SK-N-SH (cell line): ENCODE data around the gene WDR75. TPM values are rescaled to one million over a fixed set of nuclear protein-coding genes. Genes with fewer than 3 reads are reported as not detected.

Experiments used
- CTCF ChIA-PET: fragments of 300-600, 350-600 bp; formaldehyde crosslinking; extraction: SDS; loops from one replicate; lab custom pipeline; 2021; lab: Yijun Ruan, JAX
- POLR2A ChIA-PET: fragments of 350-600 bp; sonication (Branson Sonifier 250); formaldehyde crosslinking; extraction: SDS; loops from one replicate; lab custom pipeline; 2020; ENCODE audit warnings: antibody characterized with exemption, inconsistent platforms; lab: Yijun Ruan, JAX
- DNase-seq: peaks from one replicate; pipeline ENCODE4 v3.0.0; 2012
- H2AFZ ChIP-seq: fragments of 200-600 bp; sonication (generic); 2 replicates; pipeline ENCODE4 v1.8.1; 2016; ENCODE audit warnings: antibody characterized with exemption, mild to moderate bottlenecking, low read depth
- H3F3A ChIP-seq: fragments of 200-600 bp; sonication (generic); replicated peaks from 2 replicates; pipeline ENCODE3; 2016; ENCODE audit warnings: antibody characterized with exemption, mild to moderate bottlenecking; ENCODE audit not compliant: insufficient read depth
- H3K27ac ChIP-seq, 2 experiments: fragments of 200-500 bp in 1 of 2; fragments of 200-600 bp in 1 of 2; sonication (Bioruptor generic) in 1 of 2; sonication (generic), shearing (Covaris generic) in 1 of 2; 2 replicates each; pipeline versions ENCODE4 v1.5.1 to v1.6.1; 2014 to 2016; ENCODE audit warnings: low read depth in 2 of 2, inconsistent platforms in 1 of 2, low read length in 1 of 2, mild to moderate bottlenecking in 1 of 2, mixed read lengths in 1 of 2
- H3K27me3 ChIP-seq: fragments of 200-600 bp; sonication (generic), shearing (Covaris generic); 2 replicates; pipeline ENCODE4 v1.6.1; 2016; ENCODE audit warnings: mixed run types; ENCODE audit not compliant: insufficient read depth
- H3K36me3 ChIP-seq, 2 experiments: fragments of 200-500 bp in 1 of 2; fragments of 200-600 bp in 1 of 2; sonication (Bioruptor generic) in 1 of 2; sonication (generic) in 1 of 2; replicated peaks in 1 of 2; 2 replicates each; pipeline versions ENCODE3 to v1.5.1; 2014 to 2016; ENCODE audit warnings: low read length in 1 of 2, mild to moderate bottlenecking in 1 of 2; ENCODE audit not compliant: insufficient read depth in 2 of 2, control insufficient read depth in 1 of 2
- H3K4me1 ChIP-seq, 2 experiments: fragments of 200-500 bp in 1 of 2; fragments of 200-600 bp in 1 of 2; sonication (Bioruptor generic) in 1 of 2; sonication (generic), shearing (Covaris generic) in 1 of 2; 2 replicates each; pipeline versions ENCODE4 v1.5.1 to v1.6.1; 2014 to 2016; ENCODE audit warnings: low read depth in 1 of 2, low read length in 1 of 2, mixed run types in 1 of 2; ENCODE audit not compliant: insufficient read depth in 2 of 2, control insufficient read depth in 1 of 2
- H3K4me2 ChIP-seq: fragments of 200-600 bp; sonication (generic), shearing (Covaris generic); 2 replicates; pipeline ENCODE4 v1.6.1; 2017; ENCODE audit warnings: mixed run types
- H3K4me3 ChIP-seq, 2 experiments: fragments of 200-500 bp in 1 of 2; fragments of 200-600 bp in 1 of 2; sonication (Bioruptor generic) in 1 of 2; sonication (generic), shearing (Covaris generic) in 1 of 2; 2 replicates each; pipeline versions ENCODE4 v1.5.1 to v1.8.1; 2014 to 2016; ENCODE audit warnings: low read depth in 2 of 2, inconsistent platforms in 1 of 2, low read length in 1 of 2, mild to moderate bottlenecking in 1 of 2, mixed read lengths in 1 of 2, moderate library complexity in 1 of 2
- H3K79me2 ChIP-seq: fragments of 200-600 bp; sonication (generic); 2 replicates; pipeline ENCODE4 v1.8.1; 2017; ENCODE audit warnings: mild to moderate bottlenecking; ENCODE audit not compliant: insufficient read depth
- H3K9ac ChIP-seq: fragments of 200-600 bp; sonication (generic); 2 replicates; pipeline ENCODE4 v1.6.1; 2017; ENCODE audit warnings: mixed run types
- H3K9me2 ChIP-seq: fragments of 200-600 bp; sonication (generic); 2 replicates; pipeline ENCODE4 v1.6.1; 2017; ENCODE audit warnings: mixed run types
- H3K9me3 ChIP-seq: fragments of 200-600 bp; sonication (generic); 2 replicates; pipeline ENCODE4 v1.6.1; 2017; ENCODE audit warnings: mixed run types, mild to moderate bottlenecking, moderate library complexity
- H4K20me1 ChIP-seq: fragments of 200-600 bp; sonication (generic); 2 replicates; pipeline ENCODE4 v1.6.1; 2017; ENCODE audit warnings: mild to moderate bottlenecking, mixed run types; ENCODE audit not compliant: insufficient read depth
- CHD2 ChIP-seq: fragments of 150-350 bp; IDR thresholded peaks from 2 replicates; pipeline ENCODE4 v1.6.1; 2018; ENCODE audit warnings: low read length; ENCODE audit not compliant: partially characterized antibody
- EP300 ChIP-seq, 2 experiments: IDR thresholded peaks; 2 replicates each; pipeline versions ENCODE4 v1.4.0 to v1.6.1; 2012; ENCODE audit warnings: borderline replicate concordance in 1 of 2, low read depth in 1 of 2, low read length in 1 of 2
- FOXJ3 ChIP-seq: sonication (generic); formaldehyde crosslinking; IDR thresholded peaks from 2 replicates; pipeline ENCODE4 v1.5.1; 2020; ENCODE audit warnings: mild to moderate bottlenecking, missing genetic modification reagents
- MEF2A ChIP-seq: IDR thresholded peaks from 2 replicates; pipeline ENCODE4 v1.4.0; 2012; ENCODE audit warnings: low read depth, borderline replicate concordance
- MXI1 ChIP-seq: IDR thresholded peaks from 2 replicates; pipeline ENCODE4 v1.6.1; 2012; ENCODE audit warnings: mild to moderate bottlenecking, low read depth, low read length, improper control_type of control experiment
- NFIC ChIP-seq: IDR thresholded peaks from 2 replicates; pipeline ENCODE4 v1.4.0; 2012; ENCODE audit warnings: borderline replicate concordance
- REST ChIP-seq: IDR thresholded peaks from 2 replicates; pipeline ENCODE4 v1.6.1; 2012; ENCODE audit warnings: mild to moderate bottlenecking, low read depth, low read length, moderate library complexity
- RXRA ChIP-seq: IDR thresholded peaks from 2 replicates; pipeline ENCODE4 v1.4.0; 2012; ENCODE audit warnings: low read depth, mild to moderate bottlenecking, borderline replicate concordance
- SMC3 ChIP-seq: IDR thresholded peaks from 2 replicates; pipeline ENCODE4 v1.6.1; 2012; ENCODE audit warnings: low read depth, low read length, improper control_type of control experiment
- TEAD4 ChIP-seq: IDR thresholded peaks from 2 replicates; pipeline ENCODE4 v1.4.0; 2012; ENCODE audit warnings: mild to moderate bottlenecking, borderline replicate concordance; ENCODE audit not compliant: insufficient read depth
- WGBS: methylation state at CpG from one replicate; pipeline ENCODE4 v1.1.6; 2017; ENCODE audit warnings: low lambda C conversion rate; 5-methylcytosine and 5-hydroxymethylcytosine counted together
- polyA plus RNA-seq, 3 experiments: library from polyadenylated mRNA; depleted of rRNA; stranded (reverse); fragments of >200 nt; gene quantifications; 2 replicates each; pipeline ENCODE4 v1.2.3, GENCODE V29; 2012
- TF ChIP-seq, protein P1 (sequence below): fragments of 200-600 bp; sonication (generic); IDR thresholded peaks from 2 replicates; pipeline ENCODE4 v1.6.1; 2017; ENCODE audit warnings: antibody characterized with exemption, mild to moderate bottlenecking, moderate library complexity

Gene WDR75
- polyA plus RNA-seq, 1 of the 3 experiments (the other 2 are of a cell fraction): 25.6 TPM

DNA sequence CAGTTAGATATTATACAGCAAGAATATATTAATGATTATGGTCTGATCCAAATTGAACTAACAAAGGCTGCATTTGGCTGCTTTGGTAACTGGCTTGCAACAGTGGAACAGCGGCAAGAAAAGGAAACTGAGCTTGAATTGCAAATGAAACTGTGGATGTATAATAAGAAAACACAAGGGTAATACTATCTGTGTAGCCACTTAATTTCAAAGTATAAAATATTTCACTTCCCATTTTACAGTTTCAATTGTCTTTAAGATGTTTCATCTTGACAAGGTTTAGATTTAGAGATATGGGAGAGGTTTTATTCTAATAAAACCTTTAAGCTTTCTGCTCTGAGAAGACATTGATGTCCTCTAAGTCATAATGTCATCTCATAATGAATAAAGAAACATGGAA lies 23.8 kb downstream of the WDR75 start:
- CTCF ChIA-PET: interaction anchor here (2.8 kb wide), 1 partner anchor 8 kb away, joined by 6 read pairs; no protein-coding TSS in a partner anchor
- POLR2A ChIA-PET: no interaction called here
- 94% methylated on average over 1 of the region's 1 CpG for WGBS

More for the DNA sequence above, 23.8 kb downstream of the WDR75 start:
- Histone ChIP-seq H2AFZ (no peak overlapping the region), H3K9me3 (no peaks in the 10 kb centered on the region), H3K4me1 (no peaks in the 10 kb centered on the region), H3K4me2 (no peak overlapping the region), H3K4me3 (no peak overlapping the region), H3K9me2 (no peaks in the 10 kb centered on the region), H3K27ac (no peak overlapping the region; a peak in 1 of 4 replicates), H3F3A (no peaks in the 10 kb centered on the region), H3K79me2 (no peaks in the 10 kb centered on the region), H4K20me1 (no peaks in the 10 kb centered on the region), H3K36me3 (peaks cover 98% of the 10 kb centered on the region in 2 experiments), H3K27me3 (no peaks in the 10 kb centered on the region), H3K9ac (no peak overlapping the region)
- no peak for TF ChIP-seq REST
- no peak for TF ChIP-seq TEAD4
- no peak for TF ChIP-seq FOXJ3 (CRISPR knock-in tag)
- TF ChIP-seq SMC3: no peak
- TF ChIP-seq CHD2: no peak
- no peak for TF ChIP-seq NFIC
- TF ChIP-seq, protein P1, sequence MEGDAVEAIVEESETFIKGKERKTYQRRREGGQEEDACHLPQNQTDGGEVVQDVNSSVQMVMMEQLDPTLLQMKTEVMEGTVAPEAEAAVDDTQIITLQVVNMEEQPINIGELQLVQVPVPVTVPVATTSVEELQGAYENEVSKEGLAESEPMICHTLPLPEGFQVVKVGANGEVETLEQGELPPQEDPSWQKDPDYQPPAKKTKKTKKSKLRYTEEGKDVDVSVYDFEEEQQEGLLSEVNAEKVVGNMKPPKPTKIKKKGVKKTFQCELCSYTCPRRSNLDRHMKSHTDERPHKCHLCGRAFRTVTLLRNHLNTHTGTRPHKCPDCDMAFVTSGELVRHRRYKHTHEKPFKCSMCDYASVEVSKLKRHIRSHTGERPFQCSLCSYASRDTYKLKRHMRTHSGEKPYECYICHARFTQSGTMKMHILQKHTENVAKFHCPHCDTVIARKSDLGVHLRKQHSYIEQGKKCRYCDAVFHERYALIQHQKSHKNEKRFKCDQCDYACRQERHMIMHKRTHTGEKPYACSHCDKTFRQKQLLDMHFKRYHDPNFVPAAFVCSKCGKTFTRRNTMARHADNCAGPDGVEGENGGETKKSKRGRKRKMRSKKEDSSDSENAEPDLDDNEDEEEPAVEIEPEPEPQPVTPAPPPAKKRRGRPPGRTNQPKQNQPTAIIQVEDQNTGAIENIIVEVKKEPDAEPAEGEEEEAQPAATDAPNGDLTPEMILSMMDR: no peak
- no peak for TF ChIP-seq RXRA
- TF ChIP-seq EP300 (IDR thresholded peaks at IDR 0.05; ENCODE audit: borderline replicate concordance in 1 of 2, low read depth in 1 of 2, low read length in 1 of 2): no peak
- no peak for TF ChIP-seq MEF2A
- TF ChIP-seq MXI1: no peak
- no peak for DNase-seq
